Right lobe of liver (tissue), 6 donors: ENCODE data around the gene SSPN. TPM values are rescaled to one million over a fixed set of nuclear protein-coding genes. Genes with fewer than 3 reads are reported as not detected.
A peak's percentile ranks its signal among the peaks of the same experiment; 100 is the strongest.

Source experiments
- ATAC-seq, 4 donors: fragments of 200-7000 bp; cut with Tn5 transposase; one replicate each; pipeline ENCODE4 v1.9.1; 2020; ENCODE audit warnings: mild to moderate bottlenecking in 4 of 4, moderate library complexity in 4 of 4
- DNase-seq, 3 donors: peaks; one replicate each; pipeline ENCODE4 v3.0.0-alpha.2; 2020
- H3K27ac ChIP-seq, 3 donors: fragments of 200-600 bp; one replicate each; pipeline ENCODE4 v1.8.0; 2022
- H3K27me3 ChIP-seq, 2 donors: fragments of 200-600 bp; one replicate each; pipeline ENCODE4 v1.8.0; 2022
- H3K36me3 ChIP-seq, 4 donors: fragments of 200-600 bp; sonication (generic) in 1 of 4; one replicate each; pipeline versions ENCODE4 v1.5.1 to v1.8.0; 2017 to 2022; ENCODE audit warnings: control low read depth in 1 of 4
- H3K4me1 ChIP-seq, 4 donors: fragments of 200-600 bp; sonication (generic) in 1 of 4; one replicate each; pipeline versions ENCODE4 v1.5.1 to v1.8.0; 2017 to 2022; ENCODE audit warnings: control low read depth in 1 of 4
- H3K4me3 ChIP-seq, 3 donors: fragments of 200-600 bp; one replicate each; pipeline ENCODE4 v1.8.0; 2022
- H3K9me3 ChIP-seq, 4 donors: fragments of 200-600 bp; sonication (generic) in 1 of 4; one replicate each; pipeline versions ENCODE4 v1.5.1 to v1.8.0; 2017 to 2022; ENCODE audit warnings: control low read depth in 1 of 4
- POLR2A ChIP-seq: fragments of 450-650 bp; IDR thresholded peaks from one replicate; pipeline ENCODE4 v1.6.1; 2017; ENCODE audit warnings: antibody characterized with exemption, mild to moderate bottlenecking
- WGBS: methylation state at CpG from one replicate; pipeline ENCODE4 v1.1.6; 2018; ENCODE audit warnings: low coverage, low lambda C conversion rate; ENCODE audit not compliant: insufficient coverage; ENCODE audit errors: missing lambda C conversion rate; 5-methylcytosine and 5-hydroxymethylcytosine counted together
- intact Hi-C, 2 donors: fragments of 100-400 bp; cut with DNase I; formaldehyde crosslinking; loops; one replicate each; pipeline versions ENCODE4 v1.11.2 to v1.14.1; 2022
- total RNA-seq, 6 experiments: library from RNA; depleted of rRNA in 2 of 6; stranded (reverse); fragments of >200 nt in 2 of 6; fragmentation: NEBNext Ultra II Directional in 3 of 6; extraction: Animal tissue kit (Norgen Biotek cat#: 25700) in 3 of 6; gene quantifications; one replicate each; pipeline versions ENCODE4 v1.1.0 to v1.2.4, GENCODE V29; 2016 to 2023
- TF ChIP-seq, protein P1 (sequence below), 4 donors: fragments of 200-600 bp in 3 of 4; fragments of 450-650 bp in 1 of 4; IDR thresholded peaks; one replicate each; pipeline versions ENCODE4 v1.5.1 to v1.8.0; 2016 to 2022; ENCODE audit warnings: antibody characterized with exemption in 4 of 4, mild to moderate bottlenecking in 2 of 4
- donor health status: DM: no; HTN: yes; CAD: no.
- donor health status: DM: no; HTN: no; CAD: no.
- donor health status: DM: no; HTN: no; CAD: no.
- donor health status: DM: no; HTN: yes; CAD: no.
- donor health status: DM: no; HTN: yes; CAD: no.

The SSPN gene
- total RNA-seq, 6 experiments from 2014 or later, result 0.18 to 1.2 (median 0.54) TPM

DNA sequence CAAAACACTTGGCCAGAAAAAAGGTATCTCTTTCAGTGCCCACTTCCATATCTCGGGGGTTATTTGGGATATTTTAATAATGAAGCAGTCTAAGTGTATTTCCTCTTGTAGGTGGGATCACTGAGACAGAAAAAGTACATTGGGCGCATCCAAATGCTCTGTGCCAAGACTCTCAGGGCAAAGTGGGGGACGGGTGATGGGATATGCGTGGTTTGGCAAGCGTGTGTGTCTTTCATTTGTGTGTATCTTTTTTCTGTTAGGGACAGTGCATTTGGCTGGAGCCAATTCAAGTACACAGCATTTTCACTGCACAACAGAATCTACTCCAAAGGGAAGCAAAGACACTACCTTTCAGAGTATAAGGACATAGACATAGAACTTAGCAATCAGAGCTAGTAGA lies 29.3 kb downstream of the SSPN start:
- intact Hi-C loops, result no loop called here
- no peak overlapping the region for H3K27ac ChIP-seq
- H3K4me1 ChIP-seq, result peaks cover 0 to 5% (median 0%) of the 10 kb centered on the region in 4 donors
- 78% methylated on average over 5 of the region's 5 CpGs for WGBS
- peaks cover 0 to 6% of the 10 kb centered on the region in 2 donors for H3K27me3 ChIP-seq
- no peak for DNase-seq
- no peak for ATAC-seq
- TF ChIP-seq POLR2A, result no peak
- TF ChIP-seq, protein P1, sequence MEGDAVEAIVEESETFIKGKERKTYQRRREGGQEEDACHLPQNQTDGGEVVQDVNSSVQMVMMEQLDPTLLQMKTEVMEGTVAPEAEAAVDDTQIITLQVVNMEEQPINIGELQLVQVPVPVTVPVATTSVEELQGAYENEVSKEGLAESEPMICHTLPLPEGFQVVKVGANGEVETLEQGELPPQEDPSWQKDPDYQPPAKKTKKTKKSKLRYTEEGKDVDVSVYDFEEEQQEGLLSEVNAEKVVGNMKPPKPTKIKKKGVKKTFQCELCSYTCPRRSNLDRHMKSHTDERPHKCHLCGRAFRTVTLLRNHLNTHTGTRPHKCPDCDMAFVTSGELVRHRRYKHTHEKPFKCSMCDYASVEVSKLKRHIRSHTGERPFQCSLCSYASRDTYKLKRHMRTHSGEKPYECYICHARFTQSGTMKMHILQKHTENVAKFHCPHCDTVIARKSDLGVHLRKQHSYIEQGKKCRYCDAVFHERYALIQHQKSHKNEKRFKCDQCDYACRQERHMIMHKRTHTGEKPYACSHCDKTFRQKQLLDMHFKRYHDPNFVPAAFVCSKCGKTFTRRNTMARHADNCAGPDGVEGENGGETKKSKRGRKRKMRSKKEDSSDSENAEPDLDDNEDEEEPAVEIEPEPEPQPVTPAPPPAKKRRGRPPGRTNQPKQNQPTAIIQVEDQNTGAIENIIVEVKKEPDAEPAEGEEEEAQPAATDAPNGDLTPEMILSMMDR (IDR thresholded peaks at IDR 0.05), result no peak
- no peaks in the 10 kb centered on the region for H3K36me3 ChIP-seq
- no peaks in the 10 kb centered on the region for H3K9me3 ChIP-seq
- no peak overlapping the region for H3K4me3 ChIP-seq

DNA sequence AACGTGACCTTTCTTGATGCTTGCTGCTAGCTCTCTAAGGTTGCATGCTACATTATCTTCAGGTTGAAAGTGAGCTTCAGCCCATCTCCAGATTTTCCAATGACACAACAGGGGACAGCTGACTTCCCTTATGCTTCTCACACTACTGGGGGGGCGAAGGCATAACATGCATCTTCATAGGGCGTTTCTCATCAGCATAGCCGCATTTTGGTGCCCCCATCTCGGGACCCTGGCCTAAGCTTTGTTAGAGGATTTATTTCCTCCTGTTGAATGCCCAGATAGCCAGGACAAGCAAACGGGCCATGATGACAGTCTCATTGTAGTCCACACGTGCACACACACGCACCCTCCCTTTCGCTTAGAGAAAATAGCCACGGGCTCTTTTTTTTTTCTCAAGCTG lies 30.7 kb downstream of the SSPN start:
- DNase-seq (no peak), ATAC-seq (no peak)
- no peaks in the 10 kb centered on the region for H3K9me3 ChIP-seq
- H3K27me3 ChIP-seq, result peaks cover 0 to 6% of the 10 kb centered on the region in 2 donors
- WGBS, result 25% methylated on average over 8 of the region's 10 CpGs
- H3K27ac ChIP-seq, result no peak overlapping the region
- H3K36me3 ChIP-seq, result no peaks in the 10 kb centered on the region
- H3K4me3 ChIP-seq, result no peak overlapping the region
- TF ChIP-seq, protein P1 (IDR thresholded peaks at IDR 0.05), result no peak
- TF ChIP-seq POLR2A, result no peak
- peaks cover 0 to 5% (median 0%) of the 10 kb centered on the region in 4 donors for H3K4me1 ChIP-seq
- intact Hi-C loops, result no loop called here

DNA sequence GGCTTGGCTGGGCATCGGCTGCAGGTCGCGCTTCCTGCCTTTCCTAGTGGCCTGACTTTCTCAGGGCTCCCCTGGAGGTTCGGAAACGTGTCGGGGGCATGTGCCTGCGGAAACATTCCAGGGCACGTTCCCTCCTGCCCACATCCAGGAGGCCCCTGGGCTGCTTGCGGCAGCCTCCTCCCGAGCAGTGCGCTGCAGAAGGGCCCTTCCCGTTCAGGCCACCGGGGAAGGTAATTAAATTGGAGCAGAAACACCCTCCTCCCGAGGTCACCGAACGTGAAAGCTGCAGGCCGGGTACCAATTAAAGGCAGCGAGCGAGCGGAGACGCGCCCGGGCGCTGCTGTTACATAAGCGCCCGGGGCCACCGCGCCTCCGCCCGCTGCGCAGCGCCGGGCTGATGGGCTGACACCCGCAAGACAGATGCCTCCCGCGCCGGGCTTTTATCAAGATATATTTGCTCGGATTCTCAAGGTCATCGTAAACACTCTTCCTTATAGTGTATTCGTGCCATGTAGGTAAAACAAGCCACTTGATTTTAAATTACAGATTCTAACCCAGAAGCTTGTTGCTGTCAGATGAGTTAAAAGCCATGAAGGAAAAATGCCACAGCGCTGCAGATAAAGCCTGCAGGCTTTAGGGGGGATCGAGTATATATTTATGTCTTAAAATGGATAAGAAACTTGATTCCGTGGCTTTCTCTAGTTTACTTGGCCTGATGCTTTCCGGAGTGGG lies 31.4 kb downstream of the SSPN start:
- Histone ChIP-seq H3K36me3 (no peaks in the 10 kb centered on the region), H3K9me3 (no peaks in the 10 kb centered on the region), H3K27ac (no peak overlapping the region), H3K4me3 (peak overlapping the region in 1 of 3 donors; percentile 22), H3K4me1 (peaks cover 0 to 5% (median 0%) of the 10 kb centered on the region in 4 donors), H3K27me3 (peaks cover 0 to 6% of the 10 kb centered on the region in 2 donors)
- ATAC-seq (peak; percentile 57 to 63 (median 60)), DNase-seq (peak in 1 of 3 donors; percentile 46)
- intact Hi-C loops, result no loop called here
- 9% methylated on average over 16 of the region's 44 CpGs for WGBS
- no peak for TF ChIP-seq POLR2A
- TF ChIP-seq, protein P1 (IDR thresholded peaks at IDR 0.05), result no peak

DNA sequence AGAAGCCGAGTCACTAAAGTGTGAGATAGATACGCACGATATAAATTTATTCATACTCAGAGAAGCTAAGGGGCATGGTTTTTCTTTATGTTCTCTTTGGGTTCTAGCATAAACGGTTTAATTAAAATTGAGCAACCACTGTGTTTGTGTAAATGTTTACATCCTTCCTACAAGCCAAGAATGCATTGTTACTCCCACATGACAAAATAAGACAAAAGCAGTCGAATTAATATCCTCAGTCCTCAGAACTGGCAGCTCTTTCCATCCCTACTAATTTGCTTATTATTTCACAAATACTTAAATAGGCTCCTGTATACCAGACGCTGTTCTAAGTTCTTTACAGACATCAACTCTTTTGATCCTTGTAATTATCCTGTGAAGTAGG lies 32.0 kb downstream of the SSPN start:
- no peak for DNase-seq
- no peak overlapping the region for H3K4me3 ChIP-seq

More for the DNA sequence above, 32.0 kb downstream of the SSPN start:
- peaks cover 0 to 5% (median 0%) of the 10 kb centered on the region in 4 donors for H3K4me1 ChIP-seq
- intact Hi-C loops, result no loop called here
- ATAC-seq, result no peak
- no peak for TF ChIP-seq POLR2A
- TF ChIP-seq, protein P1 (IDR thresholded peaks at IDR 0.05), result no peak
- no peaks in the 10 kb centered on the region for H3K9me3 ChIP-seq
- peaks cover 0 to 6% of the 10 kb centered on the region in 2 donors for H3K27me3 ChIP-seq
- H3K36me3 ChIP-seq, result no peaks in the 10 kb centered on the region
- H3K27ac ChIP-seq, result no peak overlapping the region
- 60% methylated on average over 6 of the region's 6 CpGs for WGBS
